ENCODE results near the gene ZBED6. TPM values are rescaled to one million over a fixed set of nuclear protein-coding genes. Genes with fewer than 3 reads are reported as not detected.

ZBED6 gene
- total and polyA plus RNA-seq, 3 donors from 2014 or later, result 8.2 to 29.8 (median 24.8) TPM

DNA sequence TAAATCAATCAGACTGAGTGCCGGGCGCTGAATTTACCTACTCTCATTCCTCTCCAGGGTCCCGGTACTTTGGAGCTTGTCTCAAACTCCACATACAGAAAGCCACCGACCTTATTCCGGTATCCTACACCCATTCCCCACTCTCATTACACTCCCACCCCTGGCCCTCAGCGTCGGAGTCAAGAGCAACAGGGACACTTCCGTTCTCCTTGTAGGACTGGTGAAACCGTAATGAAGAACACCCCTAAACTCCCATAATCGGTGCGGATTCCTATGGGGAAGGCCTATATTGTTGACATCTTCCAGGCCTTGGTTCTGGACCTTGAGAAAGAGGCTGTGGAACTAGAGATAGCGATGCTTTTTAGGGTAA, 798 bp downstream of the ZBED6 start:
- no peak for DNase-seq
- Histone ChIP-seq H3K27me3 (no peaks in the 10 kb centered on the region), H3K4me1 (peaks cover 36% of the 10 kb centered on the region), H3K27ac (peak overlapping the region; percentile 98 to 99), H3K36me3 (ENCODE audit: low read depth, missing control alignments) (no peaks in the 10 kb centered on the region), H3K4me3 (peak overlapping the region; percentile 72 to 83), H3K9me3 (no peaks in the 10 kb centered on the region)
- WGBS, 2 donors, result 0 to 1% methylated on average over 10 to 12 of the region's 12 CpGs
- intact Hi-C loops (cut with DNase I; ENCODE audit: low total_unique reads), result no loop called here
- TF ChIP-seq POLR2A (IDR thresholded peaks at IDR 0.05), result no peak
- TF ChIP-seq, protein P1, sequence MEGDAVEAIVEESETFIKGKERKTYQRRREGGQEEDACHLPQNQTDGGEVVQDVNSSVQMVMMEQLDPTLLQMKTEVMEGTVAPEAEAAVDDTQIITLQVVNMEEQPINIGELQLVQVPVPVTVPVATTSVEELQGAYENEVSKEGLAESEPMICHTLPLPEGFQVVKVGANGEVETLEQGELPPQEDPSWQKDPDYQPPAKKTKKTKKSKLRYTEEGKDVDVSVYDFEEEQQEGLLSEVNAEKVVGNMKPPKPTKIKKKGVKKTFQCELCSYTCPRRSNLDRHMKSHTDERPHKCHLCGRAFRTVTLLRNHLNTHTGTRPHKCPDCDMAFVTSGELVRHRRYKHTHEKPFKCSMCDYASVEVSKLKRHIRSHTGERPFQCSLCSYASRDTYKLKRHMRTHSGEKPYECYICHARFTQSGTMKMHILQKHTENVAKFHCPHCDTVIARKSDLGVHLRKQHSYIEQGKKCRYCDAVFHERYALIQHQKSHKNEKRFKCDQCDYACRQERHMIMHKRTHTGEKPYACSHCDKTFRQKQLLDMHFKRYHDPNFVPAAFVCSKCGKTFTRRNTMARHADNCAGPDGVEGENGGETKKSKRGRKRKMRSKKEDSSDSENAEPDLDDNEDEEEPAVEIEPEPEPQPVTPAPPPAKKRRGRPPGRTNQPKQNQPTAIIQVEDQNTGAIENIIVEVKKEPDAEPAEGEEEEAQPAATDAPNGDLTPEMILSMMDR (IDR thresholded peaks at IDR 0.05), result no peak

DNA sequence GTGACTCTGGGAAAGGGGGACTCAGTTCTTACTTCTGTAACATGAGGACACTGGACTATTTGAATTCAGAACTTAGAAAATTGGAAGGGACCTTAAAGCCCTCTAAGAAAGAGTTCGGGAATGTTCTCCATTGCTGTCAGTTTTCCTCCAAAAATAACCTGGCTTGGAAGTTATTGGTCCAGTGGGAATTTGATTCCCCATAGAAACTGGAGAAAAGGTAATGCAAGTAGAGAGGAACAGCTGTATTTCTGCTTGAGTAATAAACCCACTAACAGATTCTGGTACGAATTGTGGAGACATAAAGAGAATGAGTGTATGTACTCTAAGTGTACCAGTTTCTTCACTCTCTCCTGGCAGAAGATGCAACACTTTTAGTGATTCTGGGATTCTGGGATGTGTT, 1.8 kb downstream of the ZBED6 start:
- no peak for DNase-seq
- Histone ChIP-seq H3K36me3 (ENCODE audit: low read depth, missing control alignments) (no peaks in the 10 kb centered on the region), H3K4me3 (no peak overlapping the region), H3K27ac (no peak overlapping the region), H3K9me3 (no peaks in the 10 kb centered on the region), H3K4me1 (peaks cover 36% of the 10 kb centered on the region), H3K27me3 (no peaks in the 10 kb centered on the region)
- intact Hi-C loops (cut with DNase I; ENCODE audit: low total_unique reads), result no loop called here
- WGBS, 2 donors, result 45 to 46% methylated on average over 2 of the region's 2 CpGs
- no peak for TF ChIP-seq POLR2A (IDR thresholded peaks at IDR 0.05)
- TF ChIP-seq, protein P1 (IDR thresholded peaks at IDR 0.05), result no peak

DNA sequence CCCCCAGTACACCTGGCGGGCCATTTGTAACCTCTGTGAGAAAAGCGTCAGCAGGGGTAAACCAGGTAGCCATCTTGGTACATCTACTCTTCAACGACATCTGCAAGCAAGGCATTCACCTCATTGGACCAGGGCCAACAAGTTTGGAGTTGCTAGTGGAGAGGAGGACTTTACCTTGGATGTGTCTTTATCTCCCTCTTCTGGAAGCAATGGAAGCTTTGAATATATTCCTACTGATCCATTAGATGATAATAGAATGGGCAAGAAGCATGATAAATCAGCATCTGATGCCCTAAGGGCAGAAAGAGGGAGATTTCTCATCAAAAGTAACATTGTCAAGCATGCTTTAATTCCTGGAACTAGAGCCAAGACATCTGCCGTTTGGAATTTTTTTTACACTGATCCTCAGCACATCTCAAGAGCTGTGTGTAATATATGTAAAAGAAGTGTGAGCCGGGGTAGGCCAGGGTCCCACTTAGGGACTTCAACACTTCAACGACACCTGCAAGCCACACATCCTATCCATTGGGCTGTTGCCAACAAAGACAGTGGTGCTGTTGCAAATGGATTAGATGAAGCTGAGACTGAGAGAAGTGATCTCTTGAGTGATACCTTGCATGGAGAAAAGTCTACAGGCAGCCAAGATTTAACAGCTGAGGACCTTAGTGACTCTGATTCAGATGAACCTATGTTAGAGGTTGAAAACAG, 2.7 kb downstream of the ZBED6 start:
- H3K4me3 ChIP-seq, result no peak overlapping the region
- no peak for TF ChIP-seq POLR2A (IDR thresholded peaks at IDR 0.05)
- TF ChIP-seq, protein P1 (IDR thresholded peaks at IDR 0.05), result no peak
- H3K4me1 ChIP-seq, result peaks cover 36% of the 10 kb centered on the region
- intact Hi-C loops (cut with DNase I; ENCODE audit: low total_unique reads), result no loop called here
- H3K27ac ChIP-seq, result no peak overlapping the region
- no peaks in the 10 kb centered on the region for H3K9me3 ChIP-seq
- DNase-seq, result no peak
- H3K27me3 ChIP-seq, result no peaks in the 10 kb centered on the region
- 74% methylated on average over 6 of the region's 6 CpGs for WGBS, 2 donors
- H3K36me3 ChIP-seq (ENCODE audit: low read depth, missing control alignments), result no peaks in the 10 kb centered on the region

DNA sequence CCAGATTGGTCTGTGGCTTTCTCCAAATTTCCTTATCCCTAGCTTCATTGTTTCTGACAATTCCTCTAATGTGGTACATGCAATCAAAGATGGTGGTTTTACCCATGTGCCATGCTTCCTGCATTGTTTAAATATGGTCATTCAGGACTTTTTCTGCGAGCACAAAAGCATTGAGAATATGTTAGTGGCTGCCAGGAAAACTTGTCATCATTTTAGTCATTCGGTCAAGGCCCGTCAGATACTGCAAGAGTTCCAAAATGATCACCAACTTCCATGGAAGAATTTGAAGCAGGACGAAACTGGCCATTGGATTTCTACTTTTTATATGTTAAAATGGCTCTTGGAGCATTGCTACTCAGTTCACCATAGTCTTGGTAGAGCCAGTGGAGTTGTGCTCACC, 3.7 kb downstream of the ZBED6 start:
- WGBS, 2 donors, result 94 to 96% methylated on average over 4 of the region's 4 CpGs
- Histone ChIP-seq H3K4me3 (no peak overlapping the region), H3K9me3 (no peaks in the 10 kb centered on the region), H3K4me1 (peaks cover 36% of the 10 kb centered on the region), H3K27me3 (no peaks in the 10 kb centered on the region), H3K36me3 (ENCODE audit: low read depth, missing control alignments) (no peaks in the 10 kb centered on the region), H3K27ac (no peak overlapping the region)
- no peak for DNase-seq
- intact Hi-C loops (cut with DNase I; ENCODE audit: low total_unique reads), result no loop called here
- TF ChIP-seq, protein P1 (IDR thresholded peaks at IDR 0.05), result no peak
- no peak for TF ChIP-seq POLR2A (IDR thresholded peaks at IDR 0.05)

DNA sequence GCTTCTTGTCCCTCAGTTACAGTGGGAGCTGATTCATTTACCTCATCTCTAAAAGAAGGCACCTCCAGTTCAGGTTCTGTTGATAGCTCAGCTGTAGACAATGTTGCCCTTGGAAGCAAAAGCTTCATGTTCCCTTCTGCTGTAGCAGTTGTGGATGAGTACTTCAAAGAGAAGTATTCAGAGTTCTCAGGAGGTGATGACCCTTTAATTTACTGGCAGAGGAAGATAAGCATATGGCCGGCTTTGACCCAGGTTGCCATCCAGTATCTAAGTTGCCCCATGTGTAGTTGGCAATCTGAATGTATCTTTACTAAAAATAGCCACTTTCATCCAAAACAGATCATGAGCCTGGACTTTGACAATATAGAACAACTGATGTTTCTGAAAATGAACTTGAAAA, 4.5 kb downstream of the ZBED6 start:
- Histone ChIP-seq H3K4me1 (peaks cover 36% of the 10 kb centered on the region), H3K36me3 (ENCODE audit: low read depth, missing control alignments) (no peaks in the 10 kb centered on the region), H3K4me3 (no peak overlapping the region), H3K27me3 (no peaks in the 10 kb centered on the region), H3K27ac (no peak overlapping the region), H3K9me3 (no peaks in the 10 kb centered on the region)
- TF ChIP-seq POLR2A (IDR thresholded peaks at IDR 0.05), result no peak
- TF ChIP-seq, protein P1 (IDR thresholded peaks at IDR 0.05), result no peak
- no peak for DNase-seq
- WGBS, 2 donors, result 44 to 63% methylated on average over 1 of the region's 1 CpG
- intact Hi-C loops (cut with DNase I; ENCODE audit: low total_unique reads), result no loop called here
